KMS-11 (cell line): ENCODE measurements around the gene NTM.

Source experiments
- H2AFZ ChIP-seq: fragments of 200-600 bp; sonication (generic); 2 replicates; pipeline ENCODE4 v1.6.1; 2016; ENCODE audit warnings: antibody characterized with exemption, mixed run types, low read depth
- H3K27ac ChIP-seq: fragments of 200-600 bp; sonication (generic); 2 replicates; pipeline ENCODE4 v1.6.1; 2016; ENCODE audit warnings: mild to moderate bottlenecking, mixed run types
- H3K27me3 ChIP-seq: fragments of 200-600 bp; sonication (generic); 2 replicates; pipeline ENCODE4 v1.6.1; 2017; ENCODE audit warnings: mild to moderate bottlenecking, low read depth, mixed run types, moderate library complexity; ENCODE audit not compliant: insufficient read depth
- H3K36me3 ChIP-seq: fragments of 200-600 bp; sonication (generic); 2 replicates; pipeline ENCODE4 v1.6.1; 2017; ENCODE audit warnings: mild to moderate bottlenecking, mixed run types; ENCODE audit not compliant: insufficient read depth
- H3K4me1 ChIP-seq: fragments of 200-600 bp; sonication (generic); 2 replicates; pipeline ENCODE4 v1.6.1; 2016; ENCODE audit warnings: mild to moderate bottlenecking, low read depth, mixed run types; ENCODE audit not compliant: poor library complexity, severe bottlenecking
- H3K4me2 ChIP-seq: fragments of 200-600 bp; sonication (generic); 2 replicates; pipeline ENCODE4 v1.7.0; 2016; ENCODE audit warnings: mild to moderate bottlenecking, mixed run types
- H3K4me3 ChIP-seq: fragments of 200-600 bp; sonication (generic); IDR thresholded peaks from 2 replicates; pipeline ENCODE4 v1.6.1; 2017; ENCODE audit warnings: low read depth, low read length, mixed read lengths; ENCODE audit not compliant: insufficient read depth
- H3K79me2 ChIP-seq: fragments of 200-600 bp; sonication (generic); 2 replicates; pipeline ENCODE4 v1.6.1; 2016; ENCODE audit warnings: low read depth, mixed run types; ENCODE audit not compliant: insufficient read depth
- H3K9ac ChIP-seq: fragments of 200-600 bp; sonication (generic); 2 replicates; pipeline ENCODE4 v1.6.1; 2016; ENCODE audit warnings: mild to moderate bottlenecking, mixed run types
- H4K20me1 ChIP-seq: fragments of 200-600 bp; sonication (generic); 2 replicates; pipeline ENCODE4 v1.6.1; 2016; ENCODE audit warnings: mild to moderate bottlenecking, mixed run types; ENCODE audit not compliant: insufficient read depth
- TF ChIP-seq, protein P1 (sequence below): fragments of 200-600 bp; sonication (generic); conservative IDR thresholded peaks from 2 replicates; pipeline ENCODE4 v1.6.1; 2017; ENCODE audit warnings: low read depth, mild to moderate bottlenecking, antibody characterized with exemption, low read length, moderate library complexity, mixed read lengths

NTM gene

DNA sequence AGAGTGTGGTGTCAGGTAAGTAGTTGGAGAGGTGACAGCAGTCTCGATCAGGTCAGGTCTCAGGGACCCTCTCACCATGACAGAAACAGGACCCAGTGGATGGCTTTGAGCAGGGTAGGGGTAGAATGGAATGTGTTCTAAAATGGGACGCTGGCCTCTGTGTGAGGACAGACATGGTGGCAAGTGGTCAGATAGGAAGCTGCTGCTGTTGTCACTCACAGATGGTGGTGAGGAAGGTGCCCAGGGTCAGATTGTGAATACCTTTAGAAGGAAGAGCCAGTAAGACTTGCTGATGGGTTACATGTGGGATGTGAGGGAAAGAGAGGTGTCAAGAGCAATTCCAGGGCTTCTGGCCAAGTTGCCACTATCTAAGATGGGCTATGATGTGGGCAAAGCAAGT, 596.3 kb downstream of the NTM start:
- Histone ChIP-seq H4K20me1 (no peaks in the 10 kb centered on the region), H3K36me3 (no peaks in the 10 kb centered on the region), H3K27ac (no peak overlapping the region), H3K4me1 (no peaks in the 10 kb centered on the region), H3K27me3 (no peaks in the 10 kb centered on the region), H3K4me3 (no peak overlapping the region), H2AFZ (no peak overlapping the region), H3K9ac (no peak overlapping the region), H3K4me2 (no peak overlapping the region), H3K79me2 (no peaks in the 10 kb centered on the region)
- TF ChIP-seq, protein P1, sequence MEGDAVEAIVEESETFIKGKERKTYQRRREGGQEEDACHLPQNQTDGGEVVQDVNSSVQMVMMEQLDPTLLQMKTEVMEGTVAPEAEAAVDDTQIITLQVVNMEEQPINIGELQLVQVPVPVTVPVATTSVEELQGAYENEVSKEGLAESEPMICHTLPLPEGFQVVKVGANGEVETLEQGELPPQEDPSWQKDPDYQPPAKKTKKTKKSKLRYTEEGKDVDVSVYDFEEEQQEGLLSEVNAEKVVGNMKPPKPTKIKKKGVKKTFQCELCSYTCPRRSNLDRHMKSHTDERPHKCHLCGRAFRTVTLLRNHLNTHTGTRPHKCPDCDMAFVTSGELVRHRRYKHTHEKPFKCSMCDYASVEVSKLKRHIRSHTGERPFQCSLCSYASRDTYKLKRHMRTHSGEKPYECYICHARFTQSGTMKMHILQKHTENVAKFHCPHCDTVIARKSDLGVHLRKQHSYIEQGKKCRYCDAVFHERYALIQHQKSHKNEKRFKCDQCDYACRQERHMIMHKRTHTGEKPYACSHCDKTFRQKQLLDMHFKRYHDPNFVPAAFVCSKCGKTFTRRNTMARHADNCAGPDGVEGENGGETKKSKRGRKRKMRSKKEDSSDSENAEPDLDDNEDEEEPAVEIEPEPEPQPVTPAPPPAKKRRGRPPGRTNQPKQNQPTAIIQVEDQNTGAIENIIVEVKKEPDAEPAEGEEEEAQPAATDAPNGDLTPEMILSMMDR, result no peak

DNA sequence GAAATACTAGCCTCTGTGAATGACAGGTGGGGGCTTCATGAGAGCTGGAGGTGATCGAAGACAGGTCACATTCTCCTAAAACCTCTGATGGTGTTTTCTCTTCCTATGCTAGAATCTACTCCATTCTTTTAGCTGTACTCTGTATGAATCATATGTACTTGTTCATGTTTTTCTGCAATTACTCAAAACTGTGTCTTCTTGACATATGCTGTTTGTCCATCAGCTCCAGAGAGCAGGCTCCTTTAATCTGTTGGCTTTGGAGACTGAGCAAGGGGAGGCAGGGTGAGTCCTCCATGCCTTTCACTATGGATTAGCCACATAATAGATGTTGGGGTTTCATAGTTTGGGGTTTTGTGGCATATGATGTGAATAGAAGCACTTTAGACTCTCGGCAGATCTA, 598.8 kb downstream of the NTM start:
- Histone ChIP-seq H3K4me1 (no peaks in the 10 kb centered on the region), H3K4me2 (no peak overlapping the region), H3K36me3 (no peaks in the 10 kb centered on the region), H3K4me3 (no peak overlapping the region), H3K27ac (no peak overlapping the region), H3K79me2 (no peaks in the 10 kb centered on the region), H2AFZ (no peak overlapping the region), H3K9ac (no peak overlapping the region), H4K20me1 (no peaks in the 10 kb centered on the region), H3K27me3 (no peaks in the 10 kb centered on the region)
- TF ChIP-seq, protein P1, result no peak

DNA sequence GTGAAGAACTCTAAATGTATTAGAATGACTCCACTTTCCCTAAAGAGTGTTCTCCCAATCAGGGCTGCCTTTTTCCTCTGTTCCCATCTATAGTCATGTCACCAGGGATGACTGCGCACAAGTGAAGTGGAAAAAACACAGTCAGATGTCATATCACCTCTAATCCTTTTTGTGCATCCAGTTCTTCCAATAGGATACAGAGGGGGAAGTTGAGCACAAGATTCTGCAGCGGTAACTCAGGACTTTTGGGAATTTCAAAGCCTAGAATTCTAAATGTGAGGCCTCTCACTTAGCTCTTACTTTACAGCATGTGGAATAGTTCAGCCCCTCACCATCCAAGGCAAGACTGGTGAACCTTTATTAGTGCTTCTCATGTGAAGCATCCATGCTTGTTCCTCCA, 602.6 kb downstream of the NTM start:
- H3K27me3 ChIP-seq, result no peaks in the 10 kb centered on the region
- H3K27ac ChIP-seq, result no peak overlapping the region
- no peaks in the 10 kb centered on the region for H3K36me3 ChIP-seq
- H2AFZ ChIP-seq, result no peak overlapping the region
- no peak overlapping the region for H3K4me2 ChIP-seq
- no peaks in the 10 kb centered on the region for H3K79me2 ChIP-seq
- H3K4me3 ChIP-seq, result no peak overlapping the region
- no peak overlapping the region for H3K9ac ChIP-seq
- no peaks in the 10 kb centered on the region for H4K20me1 ChIP-seq
- no peaks in the 10 kb centered on the region for H3K4me1 ChIP-seq
- TF ChIP-seq, protein P1, result no peak

DNA sequence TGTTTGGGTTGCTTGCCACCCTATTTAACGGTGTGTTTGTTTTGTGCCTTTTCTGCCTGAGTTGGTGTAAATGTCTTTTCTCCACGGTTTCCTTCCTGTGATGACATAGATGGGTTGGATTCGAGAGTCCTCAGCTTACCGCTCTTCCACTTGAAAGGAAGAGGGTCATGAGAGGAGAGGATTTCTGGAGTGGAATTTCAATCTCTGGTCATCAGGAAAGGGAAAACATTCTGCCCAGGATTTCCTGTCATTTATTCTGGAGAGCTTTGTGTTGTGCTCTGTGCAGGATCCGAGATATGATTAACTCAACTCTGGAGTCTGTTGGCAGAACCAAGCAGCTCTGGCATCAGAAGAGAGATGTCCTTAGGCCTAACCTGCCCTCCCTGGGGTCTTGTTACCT, 605.2 kb downstream of the NTM start:
- Histone ChIP-seq H3K79me2 (no peaks in the 10 kb centered on the region), H3K4me3 (no peak overlapping the region), H3K4me1 (no peaks in the 10 kb centered on the region), H2AFZ (no peak overlapping the region), H4K20me1 (no peaks in the 10 kb centered on the region), H3K27me3 (no peaks in the 10 kb centered on the region), H3K4me2 (no peak overlapping the region), H3K9ac (no peak overlapping the region), H3K27ac (no peak overlapping the region), H3K36me3 (no peaks in the 10 kb centered on the region)
- TF ChIP-seq, protein P1, result no peak

DNA sequence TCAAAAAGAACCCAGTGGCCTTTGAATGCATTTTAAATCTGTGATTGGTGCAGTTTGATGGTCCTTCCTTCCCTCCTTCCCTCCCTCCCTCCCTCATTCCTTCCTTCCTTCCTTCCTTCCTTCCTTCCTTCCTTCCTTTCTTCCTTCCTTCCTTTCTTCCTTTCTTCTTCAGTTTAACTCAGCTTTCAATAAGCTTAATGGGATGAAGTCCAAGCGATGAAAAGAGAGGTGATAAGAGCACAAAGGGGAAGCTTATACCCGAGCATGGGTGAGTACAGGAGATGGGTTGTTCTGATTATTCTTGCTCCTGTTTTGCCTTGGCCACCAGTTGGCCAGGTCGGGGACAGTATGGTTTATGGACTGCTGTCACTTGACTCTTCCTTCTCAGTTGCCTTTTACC, 605.6 kb downstream of the NTM start:
- Histone ChIP-seq H3K4me3 (no peak overlapping the region), H3K27ac (no peak overlapping the region), H3K4me1 (no peaks in the 10 kb centered on the region), H3K4me2 (no peak overlapping the region), H3K27me3 (no peaks in the 10 kb centered on the region), H3K79me2 (no peaks in the 10 kb centered on the region), H3K9ac (no peak overlapping the region), H4K20me1 (no peaks in the 10 kb centered on the region), H2AFZ (no peak overlapping the region), H3K36me3 (no peaks in the 10 kb centered on the region)
- TF ChIP-seq, protein P1, result no peak
